IMR-90 (cell line): ENCODE data around the gene UCK2. TPM values are rescaled to one million over a fixed set of nuclear protein-coding genes. Genes with fewer than 3 reads are reported as not detected.
A peak's percentile ranks its signal among the peaks of the same experiment; 100 is the strongest.

Experiments used
- ATAC-seq: fragments of 200-7000 bp; cut with Tn5 transposase; 2 replicates; pipeline ENCODE4 v1.9.1; 2020; ENCODE audit warnings: low read depth, mild to moderate bottlenecking, moderate library complexity
- BruUV-seq: library from RNA; stranded (reverse); fragments of 400-500 nt; replicated peaks from 2 replicates; lab custom pipeline; 2021; lab: Mats Ljungman, UMichigan
- CTCF ChIA-PET: fragments of 300-600 bp; formaldehyde crosslinking; extraction: SDS; loops from one replicate; lab custom pipeline; 2021; ENCODE audit warnings: antibody characterized with exemption; lab: Yijun Ruan, JAX
- POLR2A ChIA-PET: fragments of 300-600 bp; sonication (Branson Sonifier 250); formaldehyde crosslinking; loops from one replicate; lab custom pipeline; 2022; ENCODE audit warnings: antibody characterized with exemption; ENCODE audit not compliant: unreplicated experiment; lab: Charles Lee
- DNase-seq: peaks from one replicate; pipeline ENCODE4 v3.0.0; 2013
- H2AFZ ChIP-seq: replicated peaks from 2 replicates; pipeline ENCODE3; 2013; ENCODE audit warnings: low read length, mild to moderate bottlenecking; ENCODE audit not compliant: poor library complexity
- H2AK5ac ChIP-seq: 2 replicates; pipeline ENCODE4 v1.6.1; 2013; ENCODE audit warnings: low read depth, low read length, inconsistent platforms
- H2AK9ac ChIP-seq: replicated peaks from 2 replicates; pipeline ENCODE3; 2013; ENCODE audit warnings: mild to moderate bottlenecking, low read depth, low read length, moderate library complexity; ENCODE audit not compliant: poor library complexity
- H2BK120ac ChIP-seq: 2 replicates; pipeline ENCODE4 v1.6.1; 2013; ENCODE audit warnings: low read depth, low read length, inconsistent platforms
- H2BK15ac ChIP-seq: 3 replicates; pipeline ENCODE4 v1.6.1; 2013; ENCODE audit warnings: low read depth, low read length, inconsistent platforms
- H2BK20ac ChIP-seq: 2 replicates; pipeline ENCODE4 v1.6.1; 2013; ENCODE audit warnings: low read depth, mild to moderate bottlenecking, inconsistent platforms, low read length, moderate library complexity
- H2BK5ac ChIP-seq: 2 replicates; pipeline ENCODE4 v1.6.1; 2013; ENCODE audit warnings: mild to moderate bottlenecking, low read depth, low read length, inconsistent platforms; ENCODE audit not compliant: poor library complexity, severe bottlenecking
- H3K14ac ChIP-seq: replicated peaks from 2 replicates; pipeline ENCODE4 v1.6.1; 2013; ENCODE audit warnings: low read depth, low read length, inconsistent platforms
- H3K18ac ChIP-seq: 2 replicates; pipeline ENCODE4 v1.6.1; 2013; ENCODE audit warnings: low read depth, low read length, control low read depth
- H3K23ac ChIP-seq: 2 replicates; pipeline ENCODE4 v1.6.1; 2013; ENCODE audit warnings: low read depth, low read length, inconsistent platforms
- H3K27ac ChIP-seq: 2 replicates; pipeline ENCODE4 v1.5.1; 2013; ENCODE audit warnings: mild to moderate bottlenecking, control low read depth, low read length; ENCODE audit not compliant: insufficient read depth
- H3K27me3 ChIP-seq: 2 replicates; pipeline ENCODE4 v1.6.1; 2013; ENCODE audit warnings: low read length; ENCODE audit not compliant: control insufficient read depth, insufficient read depth
- H3K36me3 ChIP-seq: 2 replicates; pipeline ENCODE4 v1.6.1; 2013; ENCODE audit warnings: low read length, mixed read lengths; ENCODE audit not compliant: control insufficient read depth, insufficient read depth
- H3K4ac ChIP-seq: 2 replicates; pipeline ENCODE4 v1.6.1; 2013; ENCODE audit warnings: low read depth, low read length, inconsistent platforms
- H3K4me1 ChIP-seq: 2 replicates; pipeline ENCODE4 v1.6.1; 2013; ENCODE audit warnings: low read length, mixed read lengths; ENCODE audit not compliant: control insufficient read depth, insufficient read depth
- H3K4me2 ChIP-seq: 2 replicates; pipeline ENCODE4 v1.6.1; 2013; ENCODE audit warnings: low read depth, mild to moderate bottlenecking, control low read depth, low read length, moderate library complexity
- H3K4me3 ChIP-seq: 2 replicates; pipeline ENCODE4 v1.5.1; 2013; ENCODE audit warnings: low read depth, mild to moderate bottlenecking, control low read depth, low read length, moderate library complexity; ENCODE audit not compliant: insufficient read depth
- H3K56ac ChIP-seq: 2 replicates; pipeline ENCODE4 v1.6.1; 2013; ENCODE audit warnings: low read length, inconsistent platforms; ENCODE audit not compliant: insufficient read depth; ENCODE audit errors: extremely low read depth
- H3K79me1 ChIP-seq, 2 experiments: 2 replicates each; pipeline ENCODE4 v1.6.1; 2013; ENCODE audit warnings: low read length in 2 of 2, inconsistent platforms in 1 of 2, low read depth in 1 of 2
- H3K9ac ChIP-seq: 2 replicates; pipeline ENCODE4 v1.6.1; 2013; ENCODE audit warnings: low read depth, low read length, control low read depth
- H3K9me1 ChIP-seq: 2 replicates; pipeline ENCODE4 v1.6.1; 2013; ENCODE audit warnings: low read length, inconsistent platforms; ENCODE audit not compliant: insufficient read depth
- H3K9me3 ChIP-seq: 2 replicates; pipeline ENCODE4 v1.6.1; 2013; ENCODE audit warnings: low read length; ENCODE audit not compliant: control insufficient read depth, insufficient read depth
- H4K20me1 ChIP-seq: 2 replicates; pipeline ENCODE4 v1.6.1; 2013; ENCODE audit warnings: low read length, inconsistent platforms; ENCODE audit not compliant: insufficient read depth
- H4K5ac ChIP-seq: 2 replicates; pipeline ENCODE4 v1.6.1; 2013; ENCODE audit warnings: mild to moderate bottlenecking, low read depth, low read length, control low read depth
- H4K8ac ChIP-seq, 2 experiments: 2 replicates each; pipeline ENCODE4 v1.6.1; 2013; ENCODE audit warnings: low read depth in 2 of 2, low read length in 2 of 2, control low read depth in 1 of 2, inconsistent platforms in 1 of 2
- H4K91ac ChIP-seq: 2 replicates; pipeline ENCODE4 v1.6.1; 2013; ENCODE audit warnings: low read depth, low read length, inconsistent platforms; ENCODE audit not compliant: insufficient read depth
- BHLHE40 ChIP-seq: fragments of 150-350 bp; IDR thresholded peaks from 2 replicates; pipeline ENCODE4 v1.6.1; 2016; ENCODE audit warnings: mild to moderate bottlenecking, low read depth, low read length
- CEBPB ChIP-seq: IDR thresholded peaks from 2 replicates; pipeline ENCODE4 v1.6.1; 2012; ENCODE audit warnings: low read depth, low read length, improper control_type of control experiment
- CHD1 ChIP-seq: IDR thresholded peaks from 2 replicates; pipeline ENCODE4 v1.6.1; 2012; ENCODE audit warnings: low read depth, low read length, improper control_type of control experiment
- FOS ChIP-seq: fragments of 150-350 bp; IDR thresholded peaks from 2 replicates; pipeline ENCODE4 v1.6.1; 2016; ENCODE audit warnings: low read depth, low read length
- MAFK ChIP-seq: IDR thresholded peaks from 2 replicates; pipeline ENCODE4 v1.6.1; 2012; ENCODE audit warnings: low read depth, low read length, improper control_type of control experiment
- MAZ ChIP-seq: IDR thresholded peaks from 2 replicates; pipeline ENCODE4 v1.6.1; 2012; ENCODE audit warnings: low read depth, mild to moderate bottlenecking, low read length, improper control_type of control experiment, moderate library complexity, borderline replicate concordance
- MXI1 ChIP-seq: IDR thresholded peaks from 2 replicates; pipeline ENCODE4 v1.6.1; 2012; ENCODE audit warnings: low read depth, mild to moderate bottlenecking, low read length, moderate library complexity, borderline replicate concordance
- NFE2L2 ChIP-seq: fragments of 150-350 bp; IDR thresholded peaks from 2 replicates; pipeline ENCODE4 v1.6.1; 2016; ENCODE audit warnings: low read depth, mild to moderate bottlenecking, low read length
- POLR2A ChIP-seq: IDR thresholded peaks from 2 replicates; pipeline ENCODE4 v1.6.1; 2012; ENCODE audit warnings: mild to moderate bottlenecking, low read depth, low read length
- RAD21 ChIP-seq: IDR thresholded peaks from 2 replicates; pipeline ENCODE4 v1.6.1; 2012; ENCODE audit warnings: low read length, improper control_type of control experiment
- RCOR1 ChIP-seq: IDR thresholded peaks from 2 replicates; pipeline ENCODE4 v1.6.1; 2012; ENCODE audit warnings: mild to moderate bottlenecking, low read length, improper control_type of control experiment; ENCODE audit not compliant: insufficient replicate concordance
- RFX5 ChIP-seq: IDR thresholded peaks from 2 replicates; pipeline ENCODE4 v1.8.0; 2012; ENCODE audit warnings: low read depth, mild to moderate bottlenecking, low read length, moderate library complexity
- SMC3 ChIP-seq: fragments of 150-350 bp; IDR thresholded peaks from 2 replicates; pipeline ENCODE4 v1.6.1; 2016; ENCODE audit warnings: low read depth, mild to moderate bottlenecking, antibody characterized with exemption, low read length, moderate library complexity
- WGBS, 2 experiments: methylation state at CpG; one replicate each; pipeline versions ENCODE4 v1.1.5 to v1.1.7; 2013; ENCODE audit warnings: missing lambda C conversion rate in 2 of 2; ENCODE audit not compliant: insufficient read length in 1 of 2; ENCODE audit errors: extremely low coverage in 2 of 2; 5-methylcytosine and 5-hydroxymethylcytosine counted together
- dilution Hi-C: fragments of 300-500 bp; cut with HindIII; formaldehyde crosslinking; loops from one replicate; pipeline ENCODE4 v1.14.3; 2018; ENCODE audit warnings: low sequenced_read_pairs; ENCODE audit not compliant: unreplicated experiment
- in situ Hi-C: fragments of 300-500 bp; cut with MboI; formaldehyde crosslinking; loops from 3 replicates; pipeline ENCODE4 v1.14.3; 2019; ENCODE audit warnings: low sequenced_read_pairs, inconsistent platforms, mixed read lengths
- intact Hi-C: fragments of 100-400 bp; cut with micrococcal nuclease; formaldehyde crosslinking; loops from 2 replicates; pipeline ENCODE4 v1.10.0; 2022
- polyA plus RNA-seq, 3 experiments: library from polyadenylated mRNA; depleted of rRNA; stranded (reverse); fragments of >200 nt; gene quantifications; 2 replicates each; pipeline ENCODE4 v1.2.3, GENCODE V29; 2012; ENCODE audit warnings: low replicate concordance in 1 of 3
- total RNA-seq: library from RNA; depleted of rRNA; stranded (reverse); fragments of >200 nt; gene quantifications from 2 replicates; pipeline ENCODE4 v1.2.3, GENCODE V29; 2012
- TF ChIP-seq, protein P1 (sequence below): fragments of 150-350 bp; IDR thresholded peaks from 2 replicates; pipeline ENCODE4 v1.6.1; 2016; ENCODE audit warnings: low read depth, mild to moderate bottlenecking, low read length, moderate library complexity, borderline replicate concordance
- TF ChIP-seq, protein P2 (sequence below): fragments of 150-350 bp; IDR thresholded peaks from 2 replicates; pipeline ENCODE4 v1.6.1; 2017; ENCODE audit warnings: mild to moderate bottlenecking, antibody characterized with exemption, low read length, low read depth
- TF ChIP-seq, protein P3 (sequence below): conservative IDR thresholded peaks from 2 replicates; pipeline ENCODE4 v1.5.1; 2012; ENCODE audit warnings: mild to moderate bottlenecking, low read depth, low read length, improper control_type of control experiment

Gene UCK2
- total and polyA plus RNA-seq, 2 of the 4 experiments (the other 2 are of a cell fraction), result 83.0 to 87.8 TPM

DNA sequence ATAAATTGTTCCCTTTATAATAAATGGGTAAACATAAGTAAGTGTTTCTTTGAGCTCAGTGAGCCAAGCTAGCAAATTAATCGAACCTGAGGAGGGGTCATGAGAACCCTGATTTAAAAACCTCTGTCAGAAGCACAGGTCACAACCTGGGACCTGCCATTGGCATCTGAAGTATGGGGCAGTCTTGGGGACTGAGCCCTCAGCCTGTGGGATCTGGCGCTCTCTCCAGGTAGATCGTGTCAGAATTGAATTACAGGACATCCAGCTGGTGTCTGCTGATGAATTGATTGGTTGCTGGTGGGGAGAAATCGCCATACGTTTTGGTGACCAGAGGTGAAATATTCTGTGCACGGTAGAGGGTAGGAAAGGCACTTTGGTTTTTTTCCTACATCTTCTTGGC, 17.5 kb downstream of the UCK2 start:
- H3K36me3 ChIP-seq, result no peaks in the 10 kb centered on the region; the same call in 1 of the 2 replicates
- H2AK5ac ChIP-seq, result no peak overlapping the region
- no peak overlapping the region for H2AK9ac ChIP-seq
- no peak overlapping the region for H3K9ac ChIP-seq
- no peak overlapping the region for H3K4me3 ChIP-seq
- no peak overlapping the region for H2BK15ac ChIP-seq
- no peak overlapping the region for H3K23ac ChIP-seq
- no peak for DNase-seq
- no peak overlapping the region for H3K4ac ChIP-seq
- H4K20me1 ChIP-seq, result peaks cover 69% of the 10 kb centered on the region
- no peak overlapping the region for H3K27ac ChIP-seq
- peaks cover 19% of the 10 kb centered on the region for H3K4me1 ChIP-seq
- TF ChIP-seq CHD1 (no peak), SMC3 (no peak), BHLHE40 (no peak), FOS (no peak), RCOR1 (no peak), POLR2A (no peak), RFX5 (no peak), NFE2L2 (no peak), MAZ (no peak), CEBPB (no peak), MAFK (no peak), RAD21 (no peak), MXI1 (no peak)
- TF ChIP-seq, protein P1, sequence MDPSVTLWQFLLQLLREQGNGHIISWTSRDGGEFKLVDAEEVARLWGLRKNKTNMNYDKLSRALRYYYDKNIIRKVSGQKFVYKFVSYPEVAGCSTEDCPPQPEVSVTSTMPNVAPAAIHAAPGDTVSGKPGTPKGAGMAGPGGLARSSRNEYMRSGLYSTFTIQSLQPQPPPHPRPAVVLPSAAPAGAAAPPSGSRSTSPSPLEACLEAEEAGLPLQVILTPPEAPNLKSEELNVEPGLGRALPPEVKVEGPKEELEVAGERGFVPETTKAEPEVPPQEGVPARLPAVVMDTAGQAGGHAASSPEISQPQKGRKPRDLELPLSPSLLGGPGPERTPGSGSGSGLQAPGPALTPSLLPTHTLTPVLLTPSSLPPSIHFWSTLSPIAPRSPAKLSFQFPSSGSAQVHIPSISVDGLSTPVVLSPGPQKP, result no peak
- TF ChIP-seq, protein P2, sequence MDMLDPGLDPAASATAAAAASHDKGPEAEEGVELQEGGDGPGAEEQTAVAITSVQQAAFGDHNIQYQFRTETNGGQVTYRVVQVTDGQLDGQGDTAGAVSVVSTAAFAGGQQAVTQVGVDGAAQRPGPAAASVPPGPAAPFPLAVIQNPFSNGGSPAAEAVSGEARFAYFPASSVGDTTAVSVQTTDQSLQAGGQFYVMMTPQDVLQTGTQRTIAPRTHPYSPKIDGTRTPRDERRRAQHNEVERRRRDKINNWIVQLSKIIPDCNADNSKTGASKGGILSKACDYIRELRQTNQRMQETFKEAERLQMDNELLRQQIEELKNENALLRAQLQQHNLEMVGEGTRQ, result no peak
- TF ChIP-seq, protein P3, sequence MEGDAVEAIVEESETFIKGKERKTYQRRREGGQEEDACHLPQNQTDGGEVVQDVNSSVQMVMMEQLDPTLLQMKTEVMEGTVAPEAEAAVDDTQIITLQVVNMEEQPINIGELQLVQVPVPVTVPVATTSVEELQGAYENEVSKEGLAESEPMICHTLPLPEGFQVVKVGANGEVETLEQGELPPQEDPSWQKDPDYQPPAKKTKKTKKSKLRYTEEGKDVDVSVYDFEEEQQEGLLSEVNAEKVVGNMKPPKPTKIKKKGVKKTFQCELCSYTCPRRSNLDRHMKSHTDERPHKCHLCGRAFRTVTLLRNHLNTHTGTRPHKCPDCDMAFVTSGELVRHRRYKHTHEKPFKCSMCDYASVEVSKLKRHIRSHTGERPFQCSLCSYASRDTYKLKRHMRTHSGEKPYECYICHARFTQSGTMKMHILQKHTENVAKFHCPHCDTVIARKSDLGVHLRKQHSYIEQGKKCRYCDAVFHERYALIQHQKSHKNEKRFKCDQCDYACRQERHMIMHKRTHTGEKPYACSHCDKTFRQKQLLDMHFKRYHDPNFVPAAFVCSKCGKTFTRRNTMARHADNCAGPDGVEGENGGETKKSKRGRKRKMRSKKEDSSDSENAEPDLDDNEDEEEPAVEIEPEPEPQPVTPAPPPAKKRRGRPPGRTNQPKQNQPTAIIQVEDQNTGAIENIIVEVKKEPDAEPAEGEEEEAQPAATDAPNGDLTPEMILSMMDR, result no peak
- no peak overlapping the region for H2BK120ac ChIP-seq
- H3K9me1 ChIP-seq, result peaks cover 21% of the 10 kb centered on the region
- no peaks in the 10 kb centered on the region for H3K9me3 ChIP-seq
- H3K79me1 ChIP-seq, result peaks cover 41 to 91% of the 10 kb centered on the region in 2 experiments
- dilution Hi-C loops, result no loop called here
- no peak overlapping the region for H3K56ac ChIP-seq
- no peak overlapping the region for H4K91ac ChIP-seq
- ATAC-seq, result no peak
- H2BK20ac ChIP-seq, result no peak overlapping the region
- intact Hi-C loops, result no loop called here
- H2AFZ ChIP-seq, result no peak overlapping the region
- H3K27me3 ChIP-seq, result no peaks in the 10 kb centered on the region
- no peak overlapping the region for H2BK5ac ChIP-seq
- in situ Hi-C loops, result no loop called here
- CTCF ChIA-PET, result no interaction called here
- H4K5ac ChIP-seq, result no peak overlapping the region
- WGBS, 2 experiments, result no CpG with 5 or more reads among the region's 6 CpGs
- 0 out of 4 replicates have a peak overlapping the region, but pooled peaks of 1 of the 2 experiments have one; percentile 4 for H4K8ac ChIP-seq
- no TSS peak for BruUV-seq
- no peak overlapping the region for H3K18ac ChIP-seq
- no peak overlapping the region for H3K14ac ChIP-seq
- no peak overlapping the region for H3K4me2 ChIP-seq
- POLR2A ChIA-PET, result no interaction called here
